ENCODE data around the gene ZDHHC8. TPM values are rescaled to one million over a fixed set of nuclear protein-coding genes. Genes with fewer than 3 reads are reported as not detected.

ZDHHC8 gene
- total RNA-seq, 4 donors from 2014 or later, result 26.0 to 64.2 (median 34.9) TPM

DNA sequence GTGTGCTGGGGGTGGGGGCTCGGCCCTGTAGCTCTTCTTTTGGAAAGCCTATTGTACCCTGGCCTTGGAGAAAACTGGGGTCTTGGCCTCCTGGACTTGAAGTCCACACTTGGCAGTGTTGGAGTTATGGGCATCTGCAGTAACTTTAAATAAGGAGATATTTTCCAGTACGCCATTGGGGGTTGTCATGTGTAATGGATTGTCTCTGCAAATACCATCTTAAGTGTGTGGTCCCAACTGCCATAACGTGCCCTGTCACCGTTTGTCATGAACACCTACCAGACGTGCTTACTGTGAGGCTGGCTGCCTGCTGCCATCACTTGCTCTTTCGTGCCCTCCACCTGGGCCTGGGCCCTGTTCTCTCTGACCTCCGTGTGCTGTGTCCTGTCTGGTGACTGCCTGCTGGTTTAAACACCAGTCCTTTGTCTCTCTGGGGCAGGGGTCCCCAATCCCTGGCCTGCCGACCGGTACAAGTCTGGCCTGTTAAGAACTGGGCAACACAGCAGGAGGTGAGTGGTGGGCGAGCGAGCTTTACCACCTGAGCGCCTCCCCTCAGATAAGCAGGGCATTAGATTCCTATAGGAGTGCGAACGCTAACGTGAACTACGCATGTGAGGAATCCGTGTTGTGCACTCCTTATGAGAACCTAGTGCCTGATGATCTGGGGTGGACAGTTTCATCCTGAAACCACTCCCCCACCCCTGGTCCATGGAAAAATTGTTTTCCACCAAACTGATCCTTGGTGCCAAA lies 3.6 kb upstream of the ZDHHC8 start:
- no peak for TF ChIP-seq POLR2A (IDR thresholded peaks at IDR 0.05)
- Histone ChIP-seq H3K36me3 (peaks cover 45% of the 10 kb centered on the region), H3K9me3 (no peaks in the 10 kb centered on the region), H3K4me3 (no peak overlapping the region), H3K27me3 (no peaks in the 10 kb centered on the region), H3K4me1 (peaks cover 25% of the 10 kb centered on the region), H3K27ac (no peak overlapping the region)
- 82% methylated on average over 17 of the region's 17 CpGs for whole genome bisulfite sequencing
- DNase-seq (ENCODE audit: low spot score in 2 of 2), result no peak

DNA sequence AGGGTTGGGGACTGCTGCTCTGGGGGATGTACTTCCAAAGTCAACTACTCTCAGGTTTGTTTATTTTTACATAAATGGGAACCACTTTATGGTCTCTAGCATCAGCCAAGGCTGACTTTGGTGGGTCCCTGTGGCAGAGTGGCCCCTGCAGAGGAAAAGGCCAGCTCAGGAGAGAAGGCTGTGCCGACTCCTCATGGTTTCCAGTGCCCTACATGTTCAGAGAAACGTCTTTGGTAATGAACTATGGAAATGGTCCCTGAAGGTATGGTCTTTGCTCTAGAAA lies 3.0 kb upstream of the ZDHHC8 start:
- TF ChIP-seq POLR2AphosphoS5 (IDR thresholded peaks at IDR 0.05), result no peak
- TF ChIP-seq EP300 (IDR thresholded peaks at IDR 0.05), result no peak
- no peak for TF ChIP-seq POLR2A (IDR thresholded peaks at IDR 0.05)
- TF ChIP-seq, protein P1, sequence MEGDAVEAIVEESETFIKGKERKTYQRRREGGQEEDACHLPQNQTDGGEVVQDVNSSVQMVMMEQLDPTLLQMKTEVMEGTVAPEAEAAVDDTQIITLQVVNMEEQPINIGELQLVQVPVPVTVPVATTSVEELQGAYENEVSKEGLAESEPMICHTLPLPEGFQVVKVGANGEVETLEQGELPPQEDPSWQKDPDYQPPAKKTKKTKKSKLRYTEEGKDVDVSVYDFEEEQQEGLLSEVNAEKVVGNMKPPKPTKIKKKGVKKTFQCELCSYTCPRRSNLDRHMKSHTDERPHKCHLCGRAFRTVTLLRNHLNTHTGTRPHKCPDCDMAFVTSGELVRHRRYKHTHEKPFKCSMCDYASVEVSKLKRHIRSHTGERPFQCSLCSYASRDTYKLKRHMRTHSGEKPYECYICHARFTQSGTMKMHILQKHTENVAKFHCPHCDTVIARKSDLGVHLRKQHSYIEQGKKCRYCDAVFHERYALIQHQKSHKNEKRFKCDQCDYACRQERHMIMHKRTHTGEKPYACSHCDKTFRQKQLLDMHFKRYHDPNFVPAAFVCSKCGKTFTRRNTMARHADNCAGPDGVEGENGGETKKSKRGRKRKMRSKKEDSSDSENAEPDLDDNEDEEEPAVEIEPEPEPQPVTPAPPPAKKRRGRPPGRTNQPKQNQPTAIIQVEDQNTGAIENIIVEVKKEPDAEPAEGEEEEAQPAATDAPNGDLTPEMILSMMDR (IDR thresholded peaks at IDR 0.05), result no peak
- Histone ChIP-seq H3K27me3 (no peaks in the 10 kb centered on the region), H3K27ac (no peak overlapping the region), H3K4me3 (no peak overlapping the region), H3K9me3 (no peaks in the 10 kb centered on the region), H3K4me1 (peaks cover 31% of the 10 kb centered on the region), H3K36me3 (peaks cover 41% of the 10 kb centered on the region)
- no peak for DNase-seq (ENCODE audit: low spot score in 2 of 2)
- 37% methylated on average over 2 of the region's 2 CpGs for WGBS

DNA sequence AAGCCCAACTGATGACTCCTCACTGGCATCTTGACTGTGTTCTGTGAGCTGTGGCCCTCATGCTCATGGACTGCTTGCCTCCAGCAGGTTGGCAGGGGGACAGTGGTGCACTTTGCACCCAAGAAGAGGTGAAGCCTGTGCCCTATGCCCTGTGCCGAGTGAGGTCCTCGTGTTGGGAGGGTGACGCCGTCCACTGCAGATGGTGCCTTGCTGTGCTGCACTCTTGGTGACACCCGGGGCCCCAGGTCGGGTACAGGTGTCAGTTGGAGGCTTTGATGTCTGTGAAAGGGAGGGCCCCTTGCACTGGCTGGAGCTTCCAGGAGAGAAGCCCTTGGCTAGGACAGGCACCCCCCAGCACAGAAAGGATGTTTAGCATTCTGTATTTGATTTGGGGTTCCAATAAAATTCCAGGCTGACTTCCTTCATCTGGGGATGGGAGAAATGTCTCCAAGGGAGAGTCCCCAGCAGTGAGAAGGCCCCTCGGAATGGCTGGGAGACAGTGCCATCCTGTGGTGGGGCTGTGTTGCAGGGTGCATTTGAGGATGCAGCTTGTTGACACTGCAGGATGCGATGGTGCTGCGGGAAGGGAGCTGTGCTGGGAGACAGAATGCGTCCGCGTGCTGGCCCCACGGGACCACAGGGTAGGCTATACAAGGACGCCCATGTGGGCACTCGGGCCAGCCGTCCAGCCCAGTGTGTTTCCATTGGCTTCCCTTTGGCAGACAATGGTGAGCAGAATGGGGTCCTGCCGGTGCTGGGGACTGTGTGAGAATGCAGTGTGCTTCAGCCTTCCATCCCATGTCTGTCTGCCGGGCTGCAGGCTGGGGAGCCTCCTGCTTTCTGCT lies 2.5 kb upstream of the ZDHHC8 start:
- no peak for TF ChIP-seq POLR2AphosphoS5 (IDR thresholded peaks at IDR 0.05)
- TF ChIP-seq POLR2A (IDR thresholded peaks at IDR 0.05), result no peak
- TF ChIP-seq, protein P1 (IDR thresholded peaks at IDR 0.05), result no peak
- TF ChIP-seq EP300 (IDR thresholded peaks at IDR 0.05), result no peak
- WGBS, result 27% methylated on average over 3 of the region's 18 CpGs
- peaks cover 36% of the 10 kb centered on the region for H3K4me1 ChIP-seq
- DNase-seq (ENCODE audit: low spot score in 2 of 2), result no peak
- no peaks in the 10 kb centered on the region for H3K27me3 ChIP-seq
- H3K36me3 ChIP-seq, result peaks cover 35% of the 10 kb centered on the region
- H3K4me3 ChIP-seq, result no peak overlapping the region
- H3K9me3 ChIP-seq, result no peaks in the 10 kb centered on the region
- H3K27ac ChIP-seq, result no peak overlapping the region

DNA sequence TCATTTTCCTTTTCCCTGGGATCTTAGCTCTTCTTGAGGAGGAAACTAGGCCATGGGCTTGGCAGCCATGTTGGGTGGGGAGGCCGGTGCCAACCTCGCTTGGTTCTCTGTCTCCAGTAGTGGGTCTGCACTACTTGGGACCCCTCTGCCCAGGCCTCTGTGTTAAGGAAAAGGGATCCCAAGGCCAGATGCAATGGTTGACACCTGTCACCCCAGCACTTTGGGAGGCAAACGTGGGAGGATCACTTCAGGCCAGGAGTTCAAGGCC lies 1.9 kb upstream of the ZDHHC8 start:
- peaks cover 30% of the 10 kb centered on the region for H3K36me3 ChIP-seq
- peaks cover 39% of the 10 kb centered on the region for H3K4me1 ChIP-seq
- H3K4me3 ChIP-seq, result no peak overlapping the region
- TF ChIP-seq POLR2A (IDR thresholded peaks at IDR 0.05), result no peak
- no peak for TF ChIP-seq POLR2AphosphoS5 (IDR thresholded peaks at IDR 0.05)
- TF ChIP-seq, protein P1 (IDR thresholded peaks at IDR 0.05), result no peak
- no peak for TF ChIP-seq EP300 (IDR thresholded peaks at IDR 0.05)
- DNase-seq (ENCODE audit: low spot score in 2 of 2), result no peak
- H3K27ac ChIP-seq, result no peak overlapping the region
- H3K9me3 ChIP-seq, result no peaks in the 10 kb centered on the region
- no peaks in the 10 kb centered on the region for H3K27me3 ChIP-seq
- WGBS, result 85% methylated on average over 3 of the region's 3 CpGs

DNA sequence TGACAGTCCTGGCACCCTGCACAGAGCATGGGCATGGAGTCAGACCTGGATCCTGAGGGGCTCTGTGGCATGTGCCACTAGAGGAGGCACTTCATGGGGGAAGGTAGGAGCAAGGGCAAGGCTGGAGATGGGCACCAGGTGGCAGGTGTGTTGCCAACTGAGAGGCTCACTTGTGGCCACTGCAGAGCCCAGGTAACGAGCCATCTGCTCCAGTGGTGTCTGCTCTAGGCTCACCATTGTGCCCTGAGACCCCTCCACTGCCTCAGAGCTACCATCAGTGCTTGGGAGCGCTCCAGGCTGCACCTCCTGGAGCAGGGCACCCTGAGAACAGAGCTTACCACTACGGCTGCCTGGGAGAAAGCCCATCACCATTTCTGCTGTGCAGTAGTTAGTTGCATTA lies 1.3 kb upstream of the ZDHHC8 start:
- peak overlapping the region; percentile 98 for H3K4me3 ChIP-seq
- no CpG with 5 or more reads among the region's 3 CpGs for WGBS
- no peaks in the 10 kb centered on the region for H3K9me3 ChIP-seq
- TF ChIP-seq EP300 (IDR thresholded peaks at IDR 0.05), result no peak
- no peak for TF ChIP-seq POLR2A (IDR thresholded peaks at IDR 0.05)
- TF ChIP-seq, protein P1 (IDR thresholded peaks at IDR 0.05), result no peak
- no peak for TF ChIP-seq POLR2AphosphoS5 (IDR thresholded peaks at IDR 0.05)
- no peak for DNase-seq (ENCODE audit: low spot score in 2 of 2)
- H3K27me3 ChIP-seq, result no peaks in the 10 kb centered on the region
- H3K4me1 ChIP-seq, result peaks cover 44% of the 10 kb centered on the region
- H3K36me3 ChIP-seq, result peaks cover 23% of the 10 kb centered on the region
- H3K27ac ChIP-seq, result no peak overlapping the region
